Panc1 (cell line): Measurements from ENCODE around the gene STRN3. TPM values are rescaled to one million over a fixed set of nuclear protein-coding genes. Genes with fewer than 3 reads are reported as not detected.

Experiments
- ATAC-seq: fragments of 200-7000 bp; cut with Tn5 transposase; 2 replicates; pipeline ENCODE4 v1.9.1; 2020; ENCODE audit warnings: mild to moderate bottlenecking, moderate library complexity
- BruUV-seq: library from RNA; stranded (reverse); fragments of 400-500 nt; replicated peaks from 2 replicates; lab custom pipeline; 2021; lab: Mats Ljungman, UMichigan
- CTCF ChIA-PET: fragments of 300-600 bp; sonication (Branson Sonifier 250); formaldehyde crosslinking; loops from one replicate; lab custom pipeline; 2022; ENCODE audit warnings: antibody characterized with exemption; lab: Charles Lee
- POLR2A ChIA-PET: fragments of 300-600 bp; sonication (Branson Sonifier 250); formaldehyde crosslinking; loops from one replicate; lab custom pipeline; 2022; ENCODE audit warnings: antibody characterized with exemption; lab: Charles Lee
- DNase-seq: peaks from one replicate; pipeline ENCODE4 v3.0.0-alpha.2; 2010; ENCODE audit warnings: low read depth, low spot score
- H3K27ac ChIP-seq: 2 replicates; pipeline ENCODE4 v1.5.1; 2011; ENCODE audit warnings: mild to moderate bottlenecking, low read length, inconsistent platforms
- H3K27me3 ChIP-seq: fragments of 200-500 bp; sonication (Bioruptor generic); 2 replicates; pipeline ENCODE4 v1.6.0; 2014; ENCODE audit warnings: low read length, inconsistent platforms; ENCODE audit not compliant: control insufficient read depth, insufficient read depth
- H3K36me3 ChIP-seq: fragments of 200-500 bp; sonication (Bioruptor generic); 2 replicates; pipeline ENCODE4 v1.5.1; 2014; ENCODE audit warnings: inconsistent platforms, mild to moderate bottlenecking, low read length, moderate library complexity; ENCODE audit not compliant: control insufficient read depth, insufficient read depth
- H3K4me1 ChIP-seq: 2 replicates; pipeline ENCODE4 v1.5.1; 2011; ENCODE audit warnings: inconsistent platforms, mild to moderate bottlenecking, low read length, moderate library complexity; ENCODE audit not compliant: control insufficient read depth, insufficient read depth
- H3K4me3 ChIP-seq, 2 experiments: 2 replicates each; pipeline ENCODE4 v1.5.1; 2011 to 2012; ENCODE audit warnings: low read depth in 2 of 2, low read length in 2 of 2, mild to moderate bottlenecking in 2 of 2, inconsistent platforms in 1 of 2, moderate library complexity in 1 of 2
- H3K9me3 ChIP-seq: fragments of 200-500 bp; sonication (Bioruptor generic); 2 replicates; pipeline ENCODE4 v1.5.1; 2014; ENCODE audit warnings: low read depth, mild to moderate bottlenecking, inconsistent platforms, low read length, moderate library complexity; ENCODE audit not compliant: control insufficient read depth, insufficient read depth
- CTCF ChIP-seq: fragments of 450-650 bp; IDR thresholded peaks from 2 replicates; pipeline ENCODE4 v1.5.1; 2017; ENCODE audit warnings: mild to moderate bottlenecking
- POLR2AphosphoS5 ChIP-seq: IDR thresholded peaks from 2 replicates; pipeline ENCODE4 v1.6.1; 2012; ENCODE audit warnings: mild to moderate bottlenecking, low read depth, low read length, moderate library complexity
- REST ChIP-seq, 2 experiments: IDR thresholded peaks; 2 replicates each; pipeline ENCODE4 v1.6.1; 2011 to 2012; ENCODE audit warnings: low read depth in 2 of 2, control low read depth in 1 of 2, low read length in 1 of 2, mild to moderate bottlenecking in 1 of 2, moderate library complexity in 1 of 2; ENCODE audit not compliant: insufficient read depth in 1 of 2
- SIN3A ChIP-seq: IDR thresholded peaks from 2 replicates; pipeline ENCODE4 v1.6.1; 2012; ENCODE audit warnings: low read depth, mild to moderate bottlenecking, low read length, moderate library complexity, borderline replicate concordance; ENCODE audit not compliant: insufficient read depth
- TCF7L2 ChIP-seq: IDR thresholded peaks from 2 replicates; pipeline ENCODE4 v1.6.1; 2011; ENCODE audit warnings: mild to moderate bottlenecking, low read depth, low read length, inconsistent platforms
- in situ Hi-C: cut with HindIII; loops from 2 replicates; pipeline ENCODE4 v1.10.0; 2016; ENCODE audit warnings: low sequenced_read_pairs, low pct_unique_long_range_greater_than_20kb
- intact Hi-C: fragments of 100-400 bp; cut with micrococcal nuclease; formaldehyde crosslinking; loops from one replicate; pipeline ENCODE4 v1.10.0; 2022; ENCODE audit not compliant: unreplicated experiment
- total RNA-seq: library from RNA; stranded (reverse); gene quantifications from one replicate; pipeline ENCODE4 v1.2.1, GENCODE V29; 2021; ENCODE audit not compliant: unreplicated experiment

STRN3 gene
- total RNA-seq, 1 experiment from 2014 or later, result 29.2 TPM

GRCh38 chr14:30958555-30959407 is 67.4 kb downstream of the STRN3 start:
- TF ChIP-seq TCF7L2 (no peak), CTCF (no peak), REST (IDR thresholded peaks at IDR 0.05; ENCODE audit: insufficient read depth in 1 of 2, low read depth in 2 of 2, low read length in 1 of 2) (no peak), POLR2AphosphoS5 (no peak), SIN3A (no peak)
- Histone ChIP-seq H3K9me3 (no peaks in the 10 kb centered on the region), H3K27me3 (no peaks in the 10 kb centered on the region), H3K27ac (no peak overlapping the region), H3K4me3 (no peak overlapping the region), H3K36me3 (peaks cover 6% of the 10 kb centered on the region), H3K4me1 (no peaks in the 10 kb centered on the region)
- intact Hi-C loops (no loop called here), in situ Hi-C loops (no loop called here)
- BruUV-seq, result no TSS peak
- ATAC-seq, result no peak
- POLR2A ChIA-PET, result no interaction called here
- CTCF ChIA-PET, result no interaction called here
- no peak for DNase-seq

GRCh38 chr14:30957813-30958370 is 68.3 kb downstream of the STRN3 start:
- ChIA-PET CTCF (no interaction called here), POLR2A (no interaction called here)
- Histone ChIP-seq H3K4me1 (no peaks in the 10 kb centered on the region), H3K9me3 (no peaks in the 10 kb centered on the region), H3K27me3 (no peaks in the 10 kb centered on the region), H3K36me3 (peaks cover 11% of the 10 kb centered on the region), H3K4me3 (no peak overlapping the region), H3K27ac (no peak overlapping the region)
- no peak for TF ChIP-seq SIN3A
- no peak for TF ChIP-seq TCF7L2
- no peak for TF ChIP-seq REST (IDR thresholded peaks at IDR 0.05; ENCODE audit: insufficient read depth in 1 of 2, low read depth in 2 of 2, low read length in 1 of 2)
- TF ChIP-seq CTCF, result no peak
- no peak for TF ChIP-seq POLR2AphosphoS5
- ATAC-seq, result no peak
- intact Hi-C loops (no loop called here), in situ Hi-C loops (no loop called here)
- BruUV-seq, result no TSS peak
- DNase-seq, result no peak
